Skeletal muscle satellite cell (primary cell): ENCODE measurements around the gene CTRL.

Experiments
- H3K27me3 ChIP-seq: 2 replicates; pipeline ENCODE4 v1.7.0; 2013; ENCODE audit warnings: low read length; ENCODE audit not compliant: control insufficient read depth, insufficient read depth
- H3K36me3 ChIP-seq: 2 replicates; pipeline ENCODE4 v1.7.0; 2013; ENCODE audit warnings: mild to moderate bottlenecking, control low read depth, low read length; ENCODE audit not compliant: insufficient read depth
- H3K4me1 ChIP-seq: 2 replicates; pipeline ENCODE4 v1.7.0; 2013; ENCODE audit warnings: low read length; ENCODE audit not compliant: control insufficient read depth, insufficient read depth
- H3K4me2 ChIP-seq: 2 replicates; pipeline ENCODE4 v1.7.0; 2013; ENCODE audit warnings: mild to moderate bottlenecking, low read length
- H3K4me3 ChIP-seq: 2 replicates; pipeline ENCODE4 v1.7.0; 2013; ENCODE audit warnings: low read length
- H3K9ac ChIP-seq: 2 replicates; pipeline ENCODE4 v1.7.0; 2013; ENCODE audit warnings: mild to moderate bottlenecking, low read depth, low read length, moderate library complexity
- H3K9me3 ChIP-seq: replicated peaks from 2 replicates; pipeline ENCODE4 v1.7.0; 2013; ENCODE audit warnings: mild to moderate bottlenecking, control low read depth, low read length

The CTRL gene

GRCh38 chr16:67927131-67927941 is 4.3 kb downstream of the CTRL start:
- H3K9me3 ChIP-seq = no peaks in the 10 kb centered on the region
- no peak overlapping the region for H3K4me2 ChIP-seq
- peaks cover 27% of the 10 kb centered on the region for H3K36me3 ChIP-seq
- no peaks in the 10 kb centered on the region for H3K27me3 ChIP-seq
- H3K4me1 ChIP-seq = peaks cover 13% of the 10 kb centered on the region
- H3K9ac ChIP-seq = no peak overlapping the region
- no peak overlapping the region for H3K4me3 ChIP-seq

DNA sequence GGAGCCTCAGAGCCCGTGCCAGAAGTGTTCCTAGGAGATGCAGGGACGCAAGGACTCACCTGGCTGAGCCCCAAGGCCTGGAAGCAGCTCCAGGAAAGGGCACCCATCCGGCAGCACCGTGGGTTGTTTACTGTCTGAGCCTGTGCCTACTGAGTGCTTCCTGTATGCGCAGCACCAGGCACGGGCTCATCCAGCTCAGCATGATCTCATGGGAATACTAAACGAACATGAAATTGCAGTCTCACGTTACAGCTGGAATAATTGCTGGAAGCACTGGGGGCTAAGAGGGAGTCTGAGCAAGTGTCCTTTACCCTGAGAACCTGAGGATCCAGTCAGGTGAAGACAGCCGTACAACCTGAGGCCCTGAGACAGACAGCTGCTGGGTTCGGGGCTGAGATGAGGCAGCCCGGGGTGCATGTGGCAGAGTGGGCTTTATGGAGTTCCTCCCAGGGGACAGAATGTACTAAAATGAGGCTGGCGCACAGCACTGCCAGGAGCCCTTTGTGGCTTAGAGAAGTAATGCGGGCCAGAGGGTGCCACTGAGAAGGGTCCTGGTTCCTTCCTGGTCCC is 5.4 kb downstream of the CTRL start:
- Histone ChIP-seq H3K27me3 (no peaks in the 10 kb centered on the region), H3K36me3 (peaks cover 27% of the 10 kb centered on the region), H3K4me1 (peaks cover 13% of the 10 kb centered on the region), H3K9me3 (no peaks in the 10 kb centered on the region), H3K4me2 (peak overlapping the region; percentile 24), H3K9ac (peak overlapping the region; percentile 23), H3K4me3 (no peak overlapping the region)

DNA sequence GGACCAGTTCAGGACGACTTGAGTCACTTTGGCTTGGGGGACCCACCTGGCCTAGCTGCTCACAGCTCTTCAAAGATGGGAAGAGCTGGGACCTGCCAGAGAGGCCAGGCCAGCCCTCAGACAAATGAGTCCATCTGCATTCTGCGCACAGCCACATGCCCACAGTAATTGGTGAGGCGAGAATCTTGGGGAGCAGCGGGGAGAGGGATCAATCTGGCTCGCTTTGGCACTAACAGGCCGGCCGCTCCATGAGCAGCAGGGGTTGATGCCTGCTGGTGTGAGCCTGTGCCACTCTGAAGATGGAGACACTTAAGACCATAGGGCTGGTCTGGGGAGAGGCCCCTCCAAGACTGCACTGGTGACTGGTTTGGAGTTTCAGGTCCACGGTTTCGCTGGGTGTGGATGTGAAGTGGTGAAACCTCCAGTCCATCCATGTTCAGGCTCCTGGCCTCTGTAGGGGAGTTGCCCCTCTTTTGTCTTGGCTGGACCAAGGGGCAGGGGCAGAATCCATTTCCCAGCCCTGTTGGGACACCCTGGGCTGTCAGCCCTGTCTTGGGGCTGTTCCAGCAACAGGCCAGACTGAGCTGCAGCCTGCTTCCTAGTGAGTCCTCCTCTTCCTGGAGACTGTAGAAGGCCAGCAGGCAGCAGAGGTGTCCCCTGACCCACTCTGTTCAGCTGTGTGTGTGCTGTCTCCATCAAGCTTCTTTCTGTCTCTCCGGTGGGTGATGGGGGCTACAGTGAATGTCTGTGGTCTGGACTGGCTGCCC is 7.3 kb downstream of the CTRL start:
- Histone ChIP-seq H3K27me3 (no peaks in the 10 kb centered on the region), H3K4me2 (no peak overlapping the region), H3K4me1 (peaks cover 13% of the 10 kb centered on the region), H3K36me3 (peaks cover 32% of the 10 kb centered on the region), H3K9ac (no peak overlapping the region), H3K9me3 (no peaks in the 10 kb centered on the region), H3K4me3 (no peak overlapping the region)

DNA sequence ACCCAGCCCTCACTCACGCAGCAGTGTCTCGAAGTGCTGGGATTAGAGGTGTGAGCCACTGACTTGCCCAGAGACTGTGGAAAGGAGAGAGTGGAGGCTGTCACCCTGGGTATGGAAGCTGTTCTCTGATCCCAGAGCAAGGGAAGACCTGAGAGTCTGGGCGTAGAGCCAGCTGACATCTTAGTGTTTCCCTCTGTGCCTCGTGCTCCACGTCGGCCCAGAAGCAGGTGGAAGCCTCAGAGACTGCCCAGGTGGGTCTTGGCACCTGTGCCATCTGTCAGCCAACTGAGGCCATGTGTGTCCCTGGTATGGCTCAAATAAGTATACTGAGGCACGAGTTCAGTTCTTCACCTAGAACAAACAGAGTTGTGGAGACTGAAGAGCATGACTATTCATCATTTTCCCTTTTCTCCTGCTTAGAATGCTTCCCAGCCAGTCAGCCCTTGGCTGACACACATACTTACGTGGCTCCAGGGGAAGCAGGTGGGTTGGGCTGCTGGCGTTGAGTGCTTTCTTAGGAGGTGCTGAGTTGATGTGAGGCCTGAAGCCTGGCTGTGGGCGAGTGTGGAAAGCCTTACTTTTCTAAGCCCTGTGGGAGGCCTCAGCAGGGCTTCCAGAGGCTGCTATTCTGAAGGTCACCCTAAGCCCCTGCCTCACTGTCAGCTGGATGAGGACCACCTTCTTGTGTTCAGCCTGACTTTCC is 8.1 kb downstream of the CTRL start:
- Histone ChIP-seq H3K9me3 (no peaks in the 10 kb centered on the region), H3K9ac (no peak overlapping the region), H3K4me2 (no peak overlapping the region), H3K36me3 (peaks cover 27% of the 10 kb centered on the region), H3K4me3 (no peak overlapping the region), H3K27me3 (no peaks in the 10 kb centered on the region), H3K4me1 (peaks cover 13% of the 10 kb centered on the region)

DNA sequence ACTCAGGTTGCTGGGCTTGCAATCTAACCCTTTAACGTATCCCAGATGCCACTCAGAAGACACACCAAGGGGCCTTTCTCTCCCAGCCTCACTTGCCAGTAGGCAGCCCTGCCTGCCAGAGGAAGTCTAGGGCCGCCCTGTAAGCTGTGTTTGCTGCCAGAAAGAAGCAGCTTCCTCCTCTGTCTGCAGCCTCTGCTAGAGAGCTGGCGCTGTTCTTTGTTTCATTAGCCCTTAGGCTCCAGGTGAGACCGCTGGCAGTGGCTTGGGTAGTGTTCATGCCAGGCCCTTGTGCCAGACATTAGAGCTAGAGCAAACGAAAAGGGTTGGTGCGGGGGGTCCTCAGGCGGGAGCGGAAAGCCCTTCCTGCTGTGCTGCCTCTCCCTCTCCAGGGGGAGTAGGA is 8.9 kb downstream of the CTRL start:
- no peak overlapping the region for H3K9ac ChIP-seq
- H3K4me3 ChIP-seq = no peak overlapping the region
- H3K4me2 ChIP-seq = no peak overlapping the region
- H3K4me1 ChIP-seq = peaks cover 19% of the 10 kb centered on the region
- H3K27me3 ChIP-seq = no peaks in the 10 kb centered on the region
- peaks cover 21% of the 10 kb centered on the region for H3K36me3 ChIP-seq
- no peaks in the 10 kb centered on the region for H3K9me3 ChIP-seq

GRCh38 chr16:67922221-67922620 is 9.4 kb downstream of the CTRL start:
- H3K9me3 ChIP-seq = no peaks in the 10 kb centered on the region
- H3K9ac ChIP-seq = no peak overlapping the region
- no peak overlapping the region for H3K4me2 ChIP-seq
- peaks cover 24% of the 10 kb centered on the region for H3K4me1 ChIP-seq
- H3K36me3 ChIP-seq = peaks cover 16% of the 10 kb centered on the region
- H3K27me3 ChIP-seq = no peaks in the 10 kb centered on the region
- H3K4me3 ChIP-seq = no peak overlapping the region

DNA sequence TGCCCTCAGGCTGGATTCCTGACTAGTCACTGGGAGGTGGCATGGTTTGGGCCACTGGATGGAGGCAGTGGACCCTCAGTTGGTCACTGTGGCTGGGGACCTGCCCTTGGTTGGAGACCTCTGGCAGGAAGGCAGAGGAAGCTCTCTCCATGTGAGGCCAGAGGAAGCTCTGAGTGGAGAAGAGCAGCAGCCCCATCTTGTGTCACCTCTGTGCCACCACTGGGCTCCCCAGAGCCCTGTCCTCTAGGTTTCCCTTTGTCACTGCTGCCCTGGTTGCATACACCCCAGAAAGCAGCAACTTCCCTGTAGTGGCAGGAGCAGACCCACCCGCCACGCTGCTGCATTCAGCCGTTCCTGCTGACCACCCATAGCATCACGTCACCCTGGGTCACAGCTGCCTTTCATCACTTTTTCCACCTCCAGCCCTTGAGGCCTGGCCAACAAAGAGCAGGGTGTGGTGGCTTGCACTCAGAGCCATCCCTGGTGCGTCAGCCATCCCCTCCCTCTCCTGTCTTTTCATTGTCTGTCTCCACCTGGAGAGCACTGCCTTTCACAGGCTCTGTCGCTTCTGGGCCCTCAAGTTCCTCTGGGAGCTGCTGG is 11.9 kb downstream of the CTRL start:
- no peak overlapping the region for H3K9ac ChIP-seq
- no peak overlapping the region for H3K4me3 ChIP-seq
- peaks cover 17% of the 10 kb centered on the region for H3K4me1 ChIP-seq
- no peaks in the 10 kb centered on the region for H3K27me3 ChIP-seq
- H3K36me3 ChIP-seq = peaks cover 23% of the 10 kb centered on the region
- H3K4me2 ChIP-seq = no peak overlapping the region
- no peaks in the 10 kb centered on the region for H3K9me3 ChIP-seq

GRCh38 chr16:67917852-67918236 is 13.8 kb downstream of the CTRL start:
- Histone ChIP-seq H3K4me3 (no peak overlapping the region), H3K9me3 (no peaks in the 10 kb centered on the region), H3K4me1 (peaks cover 17% of the 10 kb centered on the region), H3K4me2 (peak overlapping the region; percentile 15), H3K36me3 (peaks cover 13% of the 10 kb centered on the region), H3K9ac (no peak overlapping the region), H3K27me3 (no peaks in the 10 kb centered on the region)

- H3K27me3 ChIP-seq = no peaks in the 10 kb centered on the region
- no peak overlapping the region for H3K9ac ChIP-seq
- H3K36me3 ChIP-seq = peaks cover 13% of the 10 kb centered on the region
- H3K4me1 ChIP-seq = peaks cover 17% of the 10 kb centered on the region
- H3K4me3 ChIP-seq = no peak overlapping the region
- peak overlapping the region; percentile 15 for H3K4me2 ChIP-seq
- H3K9me3 ChIP-seq = no peaks in the 10 kb centered on the region
Measured at GRCh38 chr16:67917140-67917851, 14.4 kb downstream of the CTRL start.

- H3K9me3 ChIP-seq = no peaks in the 10 kb centered on the region
- no peaks in the 10 kb centered on the region for H3K27me3 ChIP-seq
- no peak overlapping the region for H3K4me2 ChIP-seq
- peaks cover 13% of the 10 kb centered on the region for H3K36me3 ChIP-seq
- no peak overlapping the region for H3K4me3 ChIP-seq
- peaks cover 17% of the 10 kb centered on the region for H3K4me1 ChIP-seq
- H3K9ac ChIP-seq = no peak overlapping the region
Measured at GRCh38 chr16:67915831-67916723, 15.6 kb downstream of the CTRL start.
